Measurements from ENCODE around the gene SRP68. TPM values are rescaled to one million over a fixed set of nuclear protein-coding genes. Genes with fewer than 3 reads are reported as not detected.
A peak's percentile ranks its signal among the peaks of the same experiment; 100 is the strongest.

SRP68 gene
- total RNA-seq, 1 donor, result 28.8 TPM

GRCh38 chr17:76022973-76023899 lies 49.1 kb downstream of the SRP68 start:
- DNase-seq (ENCODE audit: low read depth in 2 of 3, low spot score in 2 of 3), result no peak

- DNase-seq (ENCODE audit: low read depth in 2 of 3, low spot score in 2 of 3), result no peak
Measured at GRCh38 chr17:76022285-76022684, 50.0 kb downstream of the SRP68 start.

DNA sequence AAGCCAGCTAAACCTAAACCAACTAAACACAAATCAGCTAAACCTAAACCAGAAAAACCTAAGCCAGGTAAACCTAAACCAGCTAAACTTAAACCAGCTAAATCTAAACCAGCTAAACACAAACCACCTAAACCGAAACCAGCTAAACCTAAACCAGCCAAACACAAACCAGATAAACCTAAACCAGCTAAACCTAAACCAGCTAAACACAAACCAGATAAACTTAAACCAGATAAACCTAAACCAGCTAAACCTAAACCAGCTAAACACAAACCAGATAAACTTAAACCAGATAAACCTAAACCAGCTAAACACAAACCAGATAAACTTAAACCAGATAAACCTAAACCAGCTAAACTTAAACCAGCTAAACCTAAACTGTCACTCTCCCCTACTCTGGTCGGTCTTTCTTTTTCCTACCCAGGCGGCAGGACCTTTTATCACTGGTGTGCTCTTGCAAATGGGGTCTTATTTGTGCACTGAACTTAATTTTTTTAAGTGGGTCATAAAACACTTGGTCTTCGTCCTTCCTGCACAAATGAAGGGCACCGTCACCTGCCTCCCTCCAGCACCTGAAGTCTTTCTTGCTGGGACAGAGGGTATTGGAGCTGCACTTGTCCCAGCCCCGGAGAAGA lies 52.4 kb downstream of the SRP68 start:
- no peak for DNase-seq (ENCODE audit: low read depth in 2 of 3, low spot score in 2 of 3)

DNA sequence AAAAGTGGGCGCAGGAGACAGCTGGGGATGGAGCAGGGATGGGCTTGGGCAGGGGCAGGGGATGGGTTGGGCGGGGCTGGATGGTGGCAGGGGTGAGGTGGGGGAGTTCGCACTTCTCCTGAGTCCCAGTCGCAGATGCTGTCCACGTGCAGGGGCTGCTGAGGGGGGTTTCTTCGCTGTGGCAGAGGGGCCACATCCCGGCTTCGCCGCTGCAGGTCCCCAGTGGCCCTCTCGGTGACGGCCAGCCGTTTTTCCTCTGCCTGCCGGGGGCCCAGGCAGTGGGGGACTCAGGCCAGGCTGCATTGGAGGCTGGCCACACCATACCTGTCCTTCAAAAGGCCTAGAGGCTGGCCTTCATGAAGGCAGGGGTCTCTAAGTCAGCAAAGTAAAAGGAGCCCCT lies 53.5 kb downstream of the SRP68 start:
- DNase-seq (ENCODE audit: low read depth in 2 of 3, low spot score in 2 of 3), result no peak

GRCh38 chr17:76018340-76018680 lies 54.0 kb downstream of the SRP68 start:
- DNase-seq (ENCODE audit: low read depth in 2 of 3, low spot score in 2 of 3), result no peak

- DNase-seq (ENCODE audit: low read depth in 2 of 3, low spot score in 2 of 3), result no peak
Measured at GRCh38 chr17:76017481-76018339, 54.6 kb downstream of the SRP68 start.

DNA sequence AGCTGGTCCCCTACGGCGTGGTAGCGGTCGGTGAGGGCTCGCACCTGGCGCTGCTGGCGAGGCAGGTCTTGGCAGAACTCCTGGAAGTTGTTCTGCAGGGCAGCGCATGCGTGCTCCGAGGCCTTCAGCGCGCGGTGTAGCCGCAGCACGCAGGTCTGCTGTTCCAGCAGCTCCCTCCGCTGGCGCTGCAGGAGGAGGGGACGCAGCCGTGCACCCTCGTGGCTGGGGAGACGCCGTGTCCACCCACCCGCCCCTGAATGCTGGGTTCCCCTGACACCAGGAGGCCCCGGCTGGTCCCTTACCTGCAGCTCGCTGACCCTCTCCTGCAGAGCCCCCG lies 57.4 kb downstream of the SRP68 start:
- no peak for DNase-seq (ENCODE audit: low read depth in 2 of 3, low spot score in 2 of 3)

DNA sequence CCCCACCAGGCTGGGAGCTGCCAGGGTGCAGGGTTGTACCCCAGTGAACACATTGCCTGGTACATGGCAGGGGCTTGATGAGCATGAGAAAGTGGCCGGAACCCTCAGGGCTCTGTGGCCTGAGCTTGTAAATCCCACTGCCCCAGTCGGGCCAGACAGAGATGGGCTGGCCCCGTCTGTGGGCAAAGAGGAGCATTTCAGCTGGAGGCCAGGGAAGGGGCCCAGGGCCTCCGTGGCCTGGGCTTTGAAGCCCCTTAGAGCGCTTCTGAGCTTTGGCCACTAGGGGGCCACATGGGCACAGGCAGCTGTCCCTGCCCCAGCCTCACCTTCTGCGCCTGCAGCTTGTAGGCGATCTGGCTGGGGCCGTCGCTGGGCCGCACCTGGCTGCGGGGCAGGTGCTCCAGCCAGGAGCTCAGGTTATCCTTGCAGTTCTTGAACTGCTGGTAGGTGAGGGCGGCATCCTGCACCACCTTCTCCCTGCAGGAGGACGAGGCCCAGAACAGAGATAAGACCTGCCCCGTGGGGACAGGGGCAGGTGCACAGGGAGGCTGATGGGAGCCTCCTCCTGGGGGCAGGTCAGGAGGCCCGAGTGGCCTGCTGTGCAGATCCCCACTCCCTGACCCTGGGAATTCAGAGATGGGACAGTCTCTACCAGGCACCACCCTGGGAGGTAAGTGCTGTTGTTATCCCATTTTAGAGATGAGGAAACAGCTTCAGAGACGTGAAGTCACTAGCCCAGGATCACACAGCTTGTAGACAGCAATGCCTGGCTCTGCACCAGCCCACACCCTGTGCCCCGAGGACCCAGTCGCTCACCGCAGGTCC lies 58.0 kb downstream of the SRP68 start:
- DNase-seq (ENCODE audit: low read depth in 2 of 3, low spot score in 2 of 3), result peak; percentile 60 to 82 (median 71)

DNA sequence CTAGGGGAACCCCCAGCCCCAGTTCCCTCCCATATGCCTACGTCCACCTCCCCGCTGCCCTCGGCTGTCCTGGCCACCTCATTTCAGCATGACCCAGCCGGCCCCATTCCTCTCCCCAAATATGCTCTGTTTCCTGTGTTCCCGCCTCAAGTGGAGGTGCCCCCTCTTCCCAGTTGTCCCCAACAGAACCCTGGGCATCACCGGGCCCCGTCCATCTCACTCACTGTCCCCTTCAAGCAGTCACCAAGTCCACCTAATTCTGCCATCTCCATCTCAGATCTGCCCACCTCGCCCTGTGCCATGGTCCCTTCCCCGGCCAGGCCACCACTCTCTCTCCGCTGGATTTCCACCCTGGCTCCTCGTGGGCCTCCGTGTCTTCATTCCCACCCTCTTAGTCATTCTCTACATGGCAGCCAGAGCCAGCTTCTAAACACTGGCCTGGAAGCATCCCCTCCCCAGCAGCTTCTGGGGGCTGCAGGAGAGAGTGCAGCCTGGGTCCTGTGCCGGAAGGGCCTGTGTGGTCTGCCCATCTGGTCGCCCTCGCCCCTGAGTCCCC lies 58.9 kb downstream of the SRP68 start:
- no peak for DNase-seq (ENCODE audit: low read depth in 2 of 3, low spot score in 2 of 3)

DNA sequence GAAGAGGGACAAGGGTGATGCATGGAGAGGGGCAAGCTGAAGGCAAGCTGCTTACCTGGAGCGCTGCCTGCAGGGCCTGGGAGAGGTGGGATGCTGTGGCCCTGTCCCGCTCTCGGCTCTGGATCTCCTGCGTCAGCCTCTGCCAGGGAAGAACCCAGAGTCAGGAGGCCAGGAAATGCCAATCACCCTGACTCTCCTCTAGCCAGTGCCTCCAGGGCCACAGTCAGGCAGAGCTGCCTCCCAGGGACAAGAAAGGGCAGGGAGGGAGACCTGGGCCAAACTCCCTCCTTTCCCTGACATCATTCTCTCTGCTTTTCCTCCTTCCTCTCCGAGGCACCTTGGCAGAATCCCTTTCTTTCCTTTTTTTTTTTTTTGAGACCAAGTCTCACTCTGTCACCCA lies 60.4 kb downstream of the SRP68 start:
- no peak for DNase-seq (ENCODE audit: low read depth in 2 of 3, low spot score in 2 of 3)

GRCh38 chr17:76009969-76010661 lies 62.2 kb downstream of the SRP68 start:
- no peak for DNase-seq (ENCODE audit: low read depth in 2 of 3, low spot score in 2 of 3)

DNA sequence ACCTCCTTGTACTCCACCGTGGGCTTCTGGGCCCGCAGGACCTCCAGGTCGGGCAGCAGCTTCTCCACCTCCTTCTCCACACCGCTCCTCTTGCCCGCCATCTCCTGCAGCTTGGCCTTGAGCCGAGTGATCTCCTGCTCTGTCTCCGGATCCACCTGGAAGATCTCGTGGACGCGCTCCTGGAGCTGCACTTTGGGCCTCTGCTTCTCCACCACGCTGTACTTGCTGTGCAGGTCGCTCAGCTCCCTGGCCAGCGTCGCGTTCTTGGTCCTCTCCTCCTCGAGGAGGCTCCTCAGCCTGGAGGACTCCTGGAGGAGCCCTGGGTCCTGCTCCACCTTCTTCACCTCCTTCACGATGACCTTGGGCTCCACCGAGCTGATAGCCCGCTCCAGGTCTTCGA lies 62.9 kb downstream of the SRP68 start:
- no peak for DNase-seq (ENCODE audit: low read depth in 2 of 3, low spot score in 2 of 3)

DNA sequence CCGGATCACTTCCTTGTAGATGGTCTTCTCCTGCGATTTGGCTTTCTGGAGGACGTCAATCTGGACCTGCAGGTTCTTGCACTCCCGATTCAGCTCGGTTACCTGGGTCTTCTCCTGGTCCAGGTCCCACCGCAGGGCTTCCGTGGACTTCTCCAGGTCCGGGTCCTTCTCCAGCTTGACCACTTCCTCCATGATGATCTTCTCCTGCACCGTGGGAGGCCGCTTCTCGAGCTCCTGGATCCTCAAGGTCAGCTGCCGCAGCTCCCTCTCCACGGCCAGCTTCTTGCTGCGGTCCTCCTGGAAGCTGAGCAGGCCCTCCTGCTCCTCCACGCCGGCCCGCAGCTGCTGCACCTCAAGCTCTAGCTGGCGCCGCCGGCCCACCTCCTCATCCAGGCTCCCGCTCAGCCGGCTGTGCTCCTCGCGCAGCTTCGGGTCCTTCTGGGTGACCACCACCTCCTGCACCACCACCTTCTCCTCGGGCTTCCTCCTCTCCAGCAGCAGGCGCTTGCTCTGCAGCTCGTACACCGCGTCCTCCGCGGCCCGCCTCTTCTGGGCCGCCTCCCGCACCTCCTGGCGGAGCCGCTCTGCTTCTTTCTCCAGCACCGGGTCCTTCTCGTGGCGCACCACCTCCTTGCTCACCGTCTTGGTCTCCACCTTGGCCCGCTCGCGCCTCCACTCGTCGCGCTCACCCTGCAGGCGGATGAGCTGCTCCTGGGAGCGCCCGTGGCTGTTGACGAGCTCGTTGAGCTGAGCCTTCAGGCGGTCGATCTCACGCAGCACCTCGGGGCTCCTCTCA lies 63.5 kb downstream of the SRP68 start:
- DNase-seq (ENCODE audit: low read depth in 2 of 3, low spot score in 2 of 3), result no peak

- no peak for DNase-seq (ENCODE audit: low read depth in 2 of 3, low spot score in 2 of 3)
Measured at GRCh38 chr17:76008208-76008607, 64.1 kb downstream of the SRP68 start.

DNA sequence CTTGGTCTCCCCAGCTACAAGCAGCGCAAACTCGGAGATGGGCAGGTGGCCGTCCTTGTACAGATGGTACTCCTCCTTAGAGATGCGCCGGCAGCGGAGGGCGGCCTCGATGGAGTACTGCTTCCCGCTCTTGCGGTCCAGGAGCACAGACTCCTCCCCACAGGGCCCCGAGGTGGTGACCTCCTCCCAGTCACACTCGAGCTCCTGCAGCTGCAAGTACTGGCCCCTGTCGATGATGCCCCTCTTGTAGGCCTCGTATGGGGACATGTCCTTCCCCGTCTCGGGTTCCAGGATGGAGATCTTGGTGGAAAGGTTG lies 64.5 kb downstream of the SRP68 start:
- DNase-seq (ENCODE audit: low read depth in 2 of 3, low spot score in 2 of 3), result no peak

DNA sequence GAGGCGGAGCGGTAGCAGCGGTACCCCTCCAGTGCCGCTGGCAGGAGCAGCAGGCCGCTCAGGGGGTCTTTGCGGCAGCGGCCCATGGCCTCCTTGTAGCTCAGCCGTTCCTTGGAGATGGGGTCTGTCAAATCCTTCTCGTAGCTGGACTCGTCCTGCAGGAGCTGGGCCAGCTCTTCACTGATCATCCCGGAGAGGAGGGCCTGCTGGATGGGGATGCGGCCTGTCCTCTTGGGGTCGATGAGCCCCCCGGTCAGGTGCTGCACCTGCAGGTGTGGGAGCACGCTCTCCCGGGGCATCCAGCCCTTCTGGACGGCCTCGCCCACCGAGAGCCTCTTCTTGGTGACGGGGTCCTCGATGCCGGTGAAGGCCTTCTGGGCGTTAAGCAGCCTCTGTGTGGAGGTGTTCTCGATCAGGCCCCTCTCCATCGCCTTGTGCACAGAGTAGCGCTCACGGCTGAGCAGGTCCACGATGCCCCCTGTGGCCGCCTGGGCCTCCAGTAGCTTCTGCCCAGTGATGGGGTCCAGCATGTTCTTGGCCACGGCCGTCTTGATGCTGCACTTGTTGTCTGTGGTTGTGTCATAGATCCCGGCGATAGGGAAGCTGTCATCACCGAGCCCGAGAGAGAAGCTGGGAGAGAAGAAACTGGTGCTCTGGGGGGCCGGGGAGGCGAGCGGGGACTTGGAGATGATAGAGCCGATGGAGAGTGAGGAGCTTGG lies 65.0 kb downstream of the SRP68 start:
- DNase-seq (ENCODE audit: low read depth in 2 of 3, low spot score in 2 of 3), result no peak

GRCh38 chr17:76005263-76006149 lies 66.8 kb downstream of the SRP68 start:
- peak; percentile 58 to 81 (median 68) for DNase-seq (ENCODE audit: low read depth in 2 of 3, low spot score in 2 of 3)
